Prostate gland (tissue), 2 donors: ENCODE measurements around the gene AFF2.

ENCODE experiments used
- CTCF ChIP-seq, 4 experiments: fragments of 200-600 bp in 2 of 4; fragments of 450-650 bp in 2 of 4; sonication (generic) in 2 of 4; IDR thresholded peaks; 1 replicate in 3 of 4; 2 replicates in 1 of 4; pipeline ENCODE4 v1.5.1; 2016 to 2019; ENCODE audit warnings: antibody characterized with exemption in 4 of 4, mild to moderate bottlenecking in 2 of 4, moderate library complexity in 2 of 4
- POLR2A ChIP-seq: fragments of 450-650 bp; IDR thresholded peaks from one replicate; pipeline ENCODE4 v1.6.1; 2016; ENCODE audit warnings: antibody characterized with exemption, mild to moderate bottlenecking

GRCh38 chrX:148856505-148856904 is 356.1 kb downstream of the AFF2 start:
- TF ChIP-seq CTCF (IDR thresholded peaks at IDR 0.05) (no peak), POLR2A (no peak)
